GM21381 (cell line): Measurements from ENCODE around the gene PYGO2.
"Not testable (repeated sequence)": the region's sequence is repeated elsewhere in the genome, so short reads cannot be mapped to it uniquely, and the experiment has no call there.

Experiments used
- ATAC-seq: cut with Tn5 transposase; IDR thresholded peaks from one replicate; pipeline ENCODE4 v1.9.1; 2021; ENCODE audit warnings: mild to moderate bottlenecking, moderate library complexity; ENCODE audit not compliant: unreplicated experiment

The PYGO2 gene

DNA sequence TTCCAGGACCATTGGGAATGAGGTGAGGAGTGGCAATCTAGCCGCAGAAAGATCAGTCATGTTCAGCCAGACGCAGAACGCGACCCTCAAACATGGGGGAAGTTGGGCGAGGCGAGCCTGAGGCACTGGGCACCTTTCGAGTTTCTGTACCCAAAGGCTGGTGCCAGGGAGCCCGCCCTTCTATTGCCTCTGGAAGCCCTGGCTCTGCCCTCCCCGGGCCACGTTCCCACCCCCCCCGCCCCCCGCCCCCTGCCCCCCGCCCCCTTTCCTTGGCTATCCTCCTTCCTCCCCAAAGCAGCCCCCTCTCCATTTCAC, 38.8 kb upstream of the PYGO2 start:
- ATAC-seq = no peak

DNA sequence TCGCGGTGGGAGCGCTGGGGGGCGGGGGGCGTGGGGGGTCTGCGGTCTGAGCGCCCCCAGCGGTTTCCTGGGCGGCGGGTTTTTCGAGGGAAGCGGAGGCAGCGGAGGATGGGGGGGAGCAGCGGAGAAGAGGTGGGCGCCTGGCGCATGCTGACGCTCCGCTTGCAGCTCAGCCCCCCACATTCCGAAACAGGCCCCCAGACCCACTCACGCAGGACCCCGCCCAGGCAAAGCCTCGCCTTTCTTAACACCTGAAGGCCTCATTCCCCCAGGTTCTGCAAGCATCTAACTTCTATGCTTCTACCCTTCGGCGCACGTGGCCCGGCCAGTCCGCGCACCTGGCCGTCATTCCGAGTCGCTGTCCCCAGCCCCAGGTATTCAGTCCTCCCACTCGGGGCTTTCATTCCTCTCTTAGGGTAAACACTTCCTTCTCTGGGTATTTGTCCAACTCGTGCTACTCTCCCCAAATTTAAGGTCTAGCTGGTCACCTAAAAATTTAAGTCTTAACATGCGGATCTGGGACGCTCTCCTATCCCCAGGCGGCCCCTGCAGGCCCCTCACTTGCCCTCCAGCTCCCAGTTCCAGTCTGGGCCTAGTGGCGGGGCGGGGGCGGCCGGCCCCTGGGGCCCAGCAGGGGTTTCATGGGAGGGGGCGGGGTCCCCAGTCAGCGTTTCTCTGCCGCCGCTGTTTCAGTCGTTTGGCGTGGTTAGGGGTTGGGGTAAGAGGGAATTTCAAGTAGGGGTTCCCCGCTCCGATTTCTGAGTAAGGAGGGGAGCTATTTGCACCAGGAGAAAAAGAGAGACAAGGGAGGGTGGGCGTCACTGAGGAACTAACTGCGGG, 38.2 kb upstream of the PYGO2 start:
- ATAC-seq = no peak

DNA sequence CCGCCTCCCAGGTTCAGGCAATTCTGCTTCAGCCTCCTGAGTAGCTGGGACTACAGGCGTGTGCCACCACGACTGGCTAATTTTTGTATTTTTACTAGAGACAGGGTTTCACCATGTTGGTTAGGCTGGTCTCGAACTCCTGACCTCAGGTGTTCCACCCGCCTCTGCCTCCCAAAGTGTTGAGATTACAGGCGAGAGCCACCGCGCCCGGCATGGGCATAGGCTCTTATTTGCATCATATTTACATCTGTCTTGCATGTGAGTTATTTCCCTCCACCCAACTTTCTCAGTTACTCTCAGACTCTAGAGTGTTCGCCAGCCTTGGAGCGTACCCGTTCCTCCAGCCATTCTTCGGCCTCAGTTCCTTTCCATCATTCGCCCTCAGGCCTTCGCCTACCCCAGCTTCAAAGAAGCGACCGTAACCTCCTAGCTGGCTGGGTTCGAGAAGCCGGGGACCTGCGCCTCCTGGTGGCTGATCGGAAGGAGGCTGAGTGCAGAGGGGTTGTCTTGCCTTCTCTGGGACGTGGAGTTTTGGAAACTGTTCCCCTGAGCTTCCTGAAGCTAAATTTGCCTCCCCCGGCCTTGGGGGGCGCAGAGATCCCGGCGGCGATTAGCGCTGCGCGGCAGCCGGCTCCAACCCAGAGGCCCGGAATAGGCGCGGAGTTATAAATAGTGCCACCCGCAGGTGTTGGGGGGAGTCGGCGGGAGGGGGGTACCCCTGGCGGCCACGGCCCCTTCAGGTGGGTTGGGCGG, 37.4 kb upstream of the PYGO2 start:
- ATAC-seq = no peak

GRCh38 chr1:154998201-154998780, 36.7 kb upstream of the PYGO2 start:
- ATAC-seq = no peak

DNA sequence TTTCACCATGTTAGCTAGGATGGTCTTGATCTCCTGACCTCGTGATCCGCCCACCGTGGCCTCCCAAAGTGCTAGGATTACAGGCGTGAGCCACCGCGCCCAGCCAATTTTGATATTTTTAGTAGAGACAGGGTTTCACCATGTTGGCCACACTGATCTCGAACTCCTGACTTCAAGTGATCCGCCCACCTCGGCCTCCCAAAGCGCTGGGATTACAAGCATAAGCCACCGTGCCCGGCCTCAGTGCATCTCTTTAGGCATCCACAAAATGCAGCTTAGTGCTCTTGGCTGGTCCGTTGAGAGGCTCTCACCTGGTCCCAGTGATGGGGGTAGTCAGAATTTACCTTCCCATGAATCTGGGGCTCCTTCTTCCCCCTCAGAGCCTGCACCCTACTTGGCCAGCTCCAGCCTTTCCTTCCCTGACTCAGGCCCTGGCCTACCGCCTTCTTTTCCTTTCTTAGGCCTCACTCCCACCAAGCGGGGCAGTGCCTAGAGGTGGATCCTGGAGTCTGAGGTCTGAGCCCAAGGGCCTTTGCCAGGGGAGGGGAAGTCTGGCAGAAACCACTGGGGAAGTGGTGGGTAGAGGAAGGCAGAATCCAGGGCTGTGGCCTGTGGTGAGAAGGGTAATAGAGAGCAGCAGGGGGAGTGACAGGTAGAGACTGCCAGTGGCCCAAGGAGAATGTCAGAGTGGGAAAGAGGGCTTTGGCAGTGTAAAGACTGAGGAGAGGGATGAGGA, 35.6 kb upstream of the PYGO2 start:
- no peak for ATAC-seq

DNA sequence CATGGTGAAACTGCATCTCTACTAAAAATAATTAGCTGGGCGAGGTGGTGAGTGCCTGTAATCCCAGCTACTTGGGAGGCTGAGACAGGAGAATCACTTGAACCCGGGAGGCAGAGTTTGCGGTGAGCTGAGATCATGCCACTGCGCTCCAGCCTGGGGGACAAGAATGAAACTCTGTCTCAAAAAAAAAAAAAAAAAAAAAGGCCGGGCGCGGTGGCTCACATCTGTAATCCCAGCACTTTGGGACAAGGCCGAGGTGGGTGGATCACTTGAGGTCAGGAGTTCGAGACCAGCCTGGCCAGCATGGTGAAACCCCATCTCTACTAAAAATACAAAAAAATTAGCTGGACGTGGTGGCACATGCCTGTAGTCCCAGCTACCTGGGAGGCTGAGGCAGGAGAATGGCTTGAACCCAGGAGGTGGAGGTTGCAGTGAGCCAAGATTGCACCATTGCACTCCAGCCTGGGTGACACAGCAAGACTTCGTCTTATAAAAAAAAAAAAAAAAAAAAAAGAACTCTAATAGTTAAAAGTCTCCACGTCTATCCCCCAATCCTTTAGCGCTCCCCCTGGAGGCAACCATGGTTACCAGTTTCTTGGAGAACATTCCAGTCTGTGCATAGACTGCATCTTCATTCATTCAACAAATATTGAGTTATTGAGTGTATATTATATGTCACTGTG, 33.9 kb upstream of the PYGO2 start:
- not testable (repeated sequence) for ATAC-seq

- no peak for ATAC-seq
Measured at GRCh38 chr1:154994591-154994990, 33.0 kb upstream of the PYGO2 start.

- no peak for ATAC-seq
Measured at GRCh38 chr1:154994269-154994587, 32.6 kb upstream of the PYGO2 start.

- no peak for ATAC-seq
Measured at GRCh38 chr1:154993572-154994268, 32.1 kb upstream of the PYGO2 start, which contains the start of gene LENEP. Gene LENEP (plus strand): TSS chr1:154993586. CDS start chr1:154993608, 22 bp downstream.

- ATAC-seq = no peak
Measured at GRCh38 chr1:154992721-154993571, 31.4 kb upstream of the PYGO2 start.

DNA sequence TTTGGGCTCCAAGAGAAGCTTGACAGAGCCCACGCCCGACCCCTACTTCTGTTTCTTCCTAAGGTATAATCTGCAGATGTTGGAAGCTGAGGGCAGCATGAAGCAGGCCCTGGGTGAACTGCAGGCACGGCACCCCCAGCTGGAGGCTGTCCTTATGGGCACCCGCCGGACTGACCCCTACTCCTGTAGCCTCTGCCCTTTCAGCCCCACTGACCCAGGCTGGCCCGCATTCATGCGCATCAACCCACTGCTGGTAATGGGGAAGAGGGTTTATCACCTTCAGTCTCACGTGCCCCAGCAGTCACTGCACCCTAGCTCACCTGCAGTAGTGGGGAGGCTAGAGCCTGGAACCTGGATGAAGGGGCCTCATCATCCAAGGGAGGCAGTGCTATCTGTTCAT, 28.7 kb upstream of the PYGO2 start:
- no peak for ATAC-seq

- ATAC-seq = no peak
Measured at GRCh38 chr1:154989195-154989860, 27.7 kb upstream of the PYGO2 start.

DNA sequence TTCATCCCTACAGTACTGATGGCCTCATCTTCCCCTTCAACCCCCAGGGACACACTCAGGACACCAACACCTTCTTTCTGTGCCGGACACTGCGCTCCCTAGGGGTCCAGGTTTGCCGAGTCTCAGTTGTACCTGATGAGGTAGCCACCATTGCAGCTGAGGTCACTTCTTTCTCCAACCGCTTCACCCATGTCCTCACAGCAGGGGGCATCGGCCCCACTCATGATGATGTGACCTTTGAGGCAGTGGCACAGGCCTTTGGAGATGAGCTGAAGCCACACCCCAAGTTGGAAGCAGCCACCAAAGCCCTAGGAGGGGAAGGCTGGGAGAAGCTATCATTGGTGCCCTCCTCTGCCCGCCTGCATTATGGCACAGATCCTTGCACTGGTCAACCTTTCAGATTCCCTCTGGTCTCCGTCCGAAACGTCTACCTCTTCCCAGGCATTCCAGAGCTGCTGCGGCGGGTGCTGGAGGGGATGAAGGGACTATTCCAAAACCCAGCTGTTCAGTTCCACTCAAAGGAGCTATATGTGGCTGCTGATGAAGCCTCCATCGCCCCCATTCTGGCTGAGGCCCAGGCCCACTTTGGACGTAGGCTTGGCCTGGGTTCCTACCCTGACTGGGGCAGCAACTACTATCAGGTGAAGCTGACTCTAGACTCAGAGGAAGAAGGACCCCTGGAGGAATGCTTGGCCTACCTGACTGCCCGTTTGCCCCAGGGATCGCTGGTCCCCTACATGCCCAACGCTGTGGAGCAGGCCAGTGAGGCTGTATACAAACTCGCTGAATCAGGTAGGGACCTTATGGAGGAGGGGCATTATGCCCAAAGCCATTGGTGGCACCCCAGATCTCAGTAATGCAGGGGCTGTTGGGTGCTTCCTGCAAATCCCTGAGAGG, 26.7 kb upstream of the PYGO2 start:
- ATAC-seq = no peak

DNA sequence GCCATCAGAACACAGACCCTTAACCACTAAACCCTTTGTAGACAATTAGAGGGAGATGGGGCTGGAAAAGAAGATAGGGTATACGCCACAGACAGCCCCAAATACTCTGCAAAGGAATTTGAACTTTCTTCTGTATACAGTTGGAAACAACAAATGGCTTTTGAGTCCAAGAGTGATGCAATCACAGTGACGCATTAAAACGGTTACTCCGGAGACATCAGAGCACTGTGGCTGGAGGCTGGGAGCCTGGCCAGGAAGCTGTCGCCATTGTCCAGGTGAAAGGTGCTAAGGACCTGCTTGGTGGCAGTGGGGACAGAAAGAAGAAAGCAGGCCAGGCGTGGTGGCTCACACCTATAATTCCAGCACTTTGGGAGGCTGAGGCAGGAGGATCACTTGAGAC, 25.7 kb upstream of the PYGO2 start:
- no peak for ATAC-seq

- ATAC-seq = not testable (repeated sequence)
Measured at GRCh38 chr1:154986736-154987135, 25.2 kb upstream of the PYGO2 start.

- ATAC-seq = no peak
Measured at GRCh38 chr1:154983776-154984466, 22.3 kb upstream of the PYGO2 start.
